Measurements from ENCODE around the gene VAV2.

DNA sequence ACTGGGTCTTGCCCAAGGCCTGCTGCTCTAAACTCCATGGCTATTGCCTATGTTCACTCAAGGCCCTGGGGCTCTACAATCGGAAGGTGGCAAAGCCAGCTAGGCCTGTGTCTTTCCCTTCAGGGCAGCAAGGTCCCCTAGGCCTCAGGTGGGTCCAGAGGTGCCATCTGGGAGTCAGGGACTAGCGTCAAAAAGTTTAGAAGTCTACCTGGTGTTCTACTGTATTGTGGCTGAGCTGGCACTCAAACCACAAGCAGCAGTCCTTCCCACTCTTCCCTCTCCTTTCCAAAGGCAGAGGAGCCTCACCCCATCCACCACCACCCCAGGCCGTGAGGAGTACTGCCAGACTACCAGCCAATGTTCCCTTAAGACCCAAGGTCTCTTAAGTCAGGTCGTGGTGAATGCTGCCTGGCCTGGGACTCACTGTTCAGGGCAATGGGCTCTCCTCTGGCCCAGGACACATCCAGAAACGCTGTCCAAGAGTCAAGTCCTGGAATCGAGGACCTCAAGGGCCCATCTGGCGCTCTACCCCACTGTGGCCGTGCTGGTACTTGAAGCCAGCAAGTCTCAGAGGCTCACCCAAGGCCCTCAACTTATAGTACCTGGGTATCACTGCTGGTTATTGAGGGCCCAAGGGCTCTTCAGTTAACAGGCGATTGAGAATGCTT, 241.0 kb downstream of the VAV2 start:
- TF ChIP-seq, protein P1, sequence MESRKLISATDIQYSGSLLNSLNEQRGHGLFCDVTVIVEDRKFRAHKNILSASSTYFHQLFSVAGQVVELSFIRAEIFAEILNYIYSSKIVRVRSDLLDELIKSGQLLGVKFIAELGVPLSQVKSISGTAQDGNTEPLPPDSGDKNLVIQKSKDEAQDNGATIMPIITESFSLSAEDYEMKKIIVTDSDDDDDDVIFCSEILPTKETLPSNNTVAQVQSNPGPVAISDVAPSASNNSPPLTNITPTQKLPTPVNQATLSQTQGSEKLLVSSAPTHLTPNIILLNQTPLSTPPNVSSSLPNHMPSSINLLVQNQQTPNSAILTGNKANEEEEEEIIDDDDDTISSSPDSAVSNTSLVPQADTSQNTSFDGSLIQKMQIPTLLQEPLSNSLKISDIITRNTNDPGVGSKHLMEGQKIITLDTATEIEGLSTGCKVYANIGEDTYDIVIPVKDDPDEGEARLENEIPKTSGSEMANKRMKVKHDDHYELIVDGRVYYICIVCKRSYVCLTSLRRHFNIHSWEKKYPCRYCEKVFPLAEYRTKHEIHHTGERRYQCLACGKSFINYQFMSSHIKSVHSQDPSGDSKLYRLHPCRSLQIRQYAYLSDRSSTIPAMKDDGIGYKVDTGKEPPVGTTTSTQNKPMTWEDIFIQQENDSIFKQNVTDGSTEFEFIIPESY (IDR thresholded peaks at IDR 0.05) = no peak
- TF ChIP-seq, protein P2, sequence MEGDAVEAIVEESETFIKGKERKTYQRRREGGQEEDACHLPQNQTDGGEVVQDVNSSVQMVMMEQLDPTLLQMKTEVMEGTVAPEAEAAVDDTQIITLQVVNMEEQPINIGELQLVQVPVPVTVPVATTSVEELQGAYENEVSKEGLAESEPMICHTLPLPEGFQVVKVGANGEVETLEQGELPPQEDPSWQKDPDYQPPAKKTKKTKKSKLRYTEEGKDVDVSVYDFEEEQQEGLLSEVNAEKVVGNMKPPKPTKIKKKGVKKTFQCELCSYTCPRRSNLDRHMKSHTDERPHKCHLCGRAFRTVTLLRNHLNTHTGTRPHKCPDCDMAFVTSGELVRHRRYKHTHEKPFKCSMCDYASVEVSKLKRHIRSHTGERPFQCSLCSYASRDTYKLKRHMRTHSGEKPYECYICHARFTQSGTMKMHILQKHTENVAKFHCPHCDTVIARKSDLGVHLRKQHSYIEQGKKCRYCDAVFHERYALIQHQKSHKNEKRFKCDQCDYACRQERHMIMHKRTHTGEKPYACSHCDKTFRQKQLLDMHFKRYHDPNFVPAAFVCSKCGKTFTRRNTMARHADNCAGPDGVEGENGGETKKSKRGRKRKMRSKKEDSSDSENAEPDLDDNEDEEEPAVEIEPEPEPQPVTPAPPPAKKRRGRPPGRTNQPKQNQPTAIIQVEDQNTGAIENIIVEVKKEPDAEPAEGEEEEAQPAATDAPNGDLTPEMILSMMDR (IDR thresholded peaks at IDR 0.05; ENCODE audit: low read depth, low read length, missing input control) = no peak
